Fibroblast of lung (primary cell): ENCODE data around the gene PTPN7. TPM values are rescaled to one million over a fixed set of nuclear protein-coding genes. Genes with fewer than 3 reads are reported as not detected.

ENCODE experiments used
- DNase-seq, 2 donors: peaks; one replicate each; pipeline versions ENCODE4 v3.0.0 to v3.0.0-alpha.2; 2010; ENCODE audit warnings: low read depth in 2 of 2
- H2AFZ ChIP-seq: 2 replicates; pipeline ENCODE4 v1.5.1; 2012; ENCODE audit warnings: low read length, control low read depth, inconsistent platforms
- H3K27ac ChIP-seq: 2 replicates; pipeline ENCODE4 v1.5.1; 2011; ENCODE audit warnings: low read length, control low read depth; ENCODE audit not compliant: insufficient read depth
- H3K27me3 ChIP-seq: 2 replicates; pipeline ENCODE4 v1.5.1; 2011; ENCODE audit warnings: mild to moderate bottlenecking, low read length; ENCODE audit not compliant: control insufficient read depth, insufficient read depth
- H3K36me3 ChIP-seq: 2 replicates; pipeline ENCODE4 v1.5.1; 2011; ENCODE audit warnings: low read length; ENCODE audit not compliant: control insufficient read depth, insufficient read depth
- H3K4me1 ChIP-seq: 2 replicates; pipeline ENCODE4 v1.5.1; 2011; ENCODE audit warnings: low read length; ENCODE audit not compliant: control insufficient read depth, insufficient read depth; ENCODE audit errors: extremely low read depth
- H3K4me2 ChIP-seq: 2 replicates; pipeline ENCODE4 v1.5.1; 2011; ENCODE audit warnings: low read length, control low read depth; ENCODE audit not compliant: insufficient read depth; ENCODE audit errors: extremely low read depth
- H3K4me3 ChIP-seq, 4 experiments: fragments of 200-600 bp in 1 of 4; sonication (generic) in 1 of 4; replicated peaks in 1 of 4; 2 replicates each; pipeline ENCODE4 v1.5.1; 2011 to 2016; ENCODE audit warnings: low read length in 4 of 4, low read depth in 3 of 4, mild to moderate bottlenecking in 3 of 4, control low read depth in 2 of 4, inconsistent platforms in 1 of 4, mixed read lengths in 1 of 4; ENCODE audit not compliant: insufficient read depth in 1 of 4; ENCODE audit errors: control extremely low read depth in 1 of 4
- H3K79me2 ChIP-seq: 2 replicates; pipeline ENCODE4 v1.5.1; 2012; ENCODE audit warnings: mild to moderate bottlenecking, low read length, inconsistent platforms; ENCODE audit not compliant: control insufficient read depth, insufficient read depth
- H3K9ac ChIP-seq: 2 replicates; pipeline ENCODE4 v1.5.1; 2011; ENCODE audit warnings: mild to moderate bottlenecking, low read length, control low read depth; ENCODE audit not compliant: insufficient read depth
- H3K9me3 ChIP-seq: 2 replicates; pipeline ENCODE4 v1.5.1; 2012; ENCODE audit warnings: low read depth, low read length; ENCODE audit not compliant: control insufficient read depth, insufficient read depth
- H4K20me1 ChIP-seq: 2 replicates; pipeline ENCODE4 v1.5.1; 2011; ENCODE audit warnings: low read length; ENCODE audit not compliant: control insufficient read depth, insufficient read depth; ENCODE audit errors: extremely low read depth
- CTCF ChIP-seq, 2 donors: IDR thresholded peaks in 1 of 2; conservative IDR thresholded peaks in 1 of 2; 1 replicate in 1 of 2; 2 replicates in 1 of 2; pipeline ENCODE4 v1.5.1; 2011 to 2012; ENCODE audit warnings: low read length in 2 of 2, control low read depth in 1 of 2, inconsistent platforms in 1 of 2, low read depth in 1 of 2, mild to moderate bottlenecking in 1 of 2
- EZH2 ChIP-seq: IDR thresholded peaks from 2 replicates; pipeline ENCODE4 v1.5.1; 2012; ENCODE audit warnings: low read length, control low read depth, mild to moderate bottlenecking; ENCODE audit errors: missing control alignments
- polyA plus RNA-seq, 2 donors: library from polyadenylated mRNA; depleted of rRNA in 1 of 2; stranded (reverse) in 1 of 2; unstranded in 1 of 2; fragments of >200 nt; gene quantifications; 2 replicates each; pipeline ENCODE4 v1.2.1, GENCODE V29; 2011 to 2012; ENCODE audit warnings: missing spikeins in 1 of 2
- total RNA-seq: library from RNA; depleted of rRNA; stranded (reverse); fragments of >200 nt; gene quantifications from 2 replicates; pipeline ENCODE4 v1.2.1, GENCODE V29; 2014

PTPN7 gene
- total and polyA plus RNA-seq, 2 donors (not counting 1 experiment from before 2014, with no cell fraction given) = not detected

DNA sequence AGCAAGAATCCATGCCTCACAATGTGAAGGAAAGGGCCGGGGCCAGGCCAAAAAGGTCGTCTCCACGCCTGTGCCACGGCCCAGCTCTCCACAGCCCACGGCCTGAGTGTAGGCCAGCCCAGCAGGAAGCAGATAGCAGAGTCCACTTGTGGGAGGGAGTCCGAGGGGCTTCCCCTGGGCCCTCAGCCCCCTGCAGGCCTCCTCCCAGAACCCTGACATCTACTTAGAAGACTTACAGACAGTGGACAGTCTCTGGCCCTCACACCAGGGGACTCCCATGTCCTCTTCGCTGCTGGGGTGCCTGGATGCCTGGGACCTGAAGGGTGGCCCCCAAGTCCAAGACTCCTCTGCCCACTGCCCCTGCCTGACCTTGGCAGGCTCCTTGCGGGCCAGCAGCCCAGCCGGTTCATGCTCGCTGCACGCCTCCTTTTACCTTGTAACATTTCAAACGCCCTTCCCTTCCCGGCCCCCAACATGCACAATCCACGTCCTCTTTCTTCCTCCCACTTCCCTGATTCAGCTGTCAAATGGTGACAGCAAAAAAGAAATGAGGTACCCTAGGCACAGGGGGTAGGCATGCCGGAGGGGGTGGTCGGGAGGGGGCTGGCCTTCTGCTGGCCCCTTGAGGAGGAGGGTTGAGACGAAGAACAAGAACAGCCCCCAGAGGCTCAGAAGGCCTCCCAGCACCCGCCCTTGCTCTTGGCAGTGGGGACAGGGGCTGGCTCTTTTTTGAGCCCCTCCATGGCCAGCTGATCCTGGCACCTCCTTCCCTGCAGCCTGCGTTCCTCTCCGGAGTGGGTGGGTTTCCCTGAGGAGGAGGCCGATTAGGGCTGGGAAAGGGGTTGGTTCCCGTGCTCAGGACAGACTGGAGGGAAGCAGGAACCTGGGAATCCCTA is 997 bp upstream of the PTPN7 start:
- TF ChIP-seq CTCF (conservative IDR thresholded peaks at IDR 0.05 in 1 of 2, IDR thresholded peaks at IDR 0.05 in 1 of 2; ENCODE audit: low read depth in 1 of 2, low read length in 2 of 2) = no peak
- TF ChIP-seq EZH2 = no peak
- no peak overlapping the region for H2AFZ ChIP-seq
- DNase-seq = no peak

DNA sequence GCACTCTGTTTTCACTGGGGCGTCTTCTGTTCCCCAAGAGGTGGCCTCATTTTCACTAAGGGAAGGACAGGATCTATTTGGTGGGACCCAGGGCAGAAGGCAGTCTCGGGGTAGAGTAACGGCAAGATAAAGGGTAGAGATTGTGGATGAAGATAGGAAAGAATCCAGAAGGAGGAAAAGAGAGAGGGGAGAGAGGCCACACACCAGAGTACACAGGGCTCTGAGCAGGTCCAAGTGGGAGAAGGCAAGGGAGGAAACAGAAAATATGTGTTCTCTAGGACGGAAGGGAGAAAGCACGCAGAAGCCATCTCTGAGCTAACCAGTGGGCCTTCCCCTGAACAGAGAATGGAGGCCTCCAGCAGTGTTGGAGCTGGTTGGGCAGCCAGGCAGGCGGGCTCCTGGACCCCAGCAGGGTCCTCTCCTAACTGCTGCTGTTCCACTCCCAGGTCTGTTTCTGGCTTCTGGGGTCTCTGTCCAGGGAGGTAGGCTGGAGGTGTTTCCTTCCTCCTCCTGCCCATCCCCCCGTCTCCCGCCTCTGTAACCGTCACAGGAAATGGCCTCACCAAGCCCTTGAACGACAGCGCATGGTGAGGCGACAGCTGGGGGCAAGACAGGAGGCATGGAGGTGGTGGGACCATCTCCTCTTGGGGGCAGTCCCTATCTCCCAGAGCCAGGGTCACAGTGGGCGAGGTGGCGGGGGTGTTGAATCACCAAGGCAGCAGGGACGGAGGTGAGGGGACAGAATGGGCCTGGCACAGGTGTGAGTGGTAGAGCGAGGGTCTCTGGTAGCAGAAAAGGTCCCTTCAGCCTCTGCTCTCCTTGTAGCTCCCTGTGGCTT is 649 bp downstream of the PTPN7 start:
- no peak overlapping the region for H3K4me2 ChIP-seq
- no peak overlapping the region for H2AFZ ChIP-seq
- H3K4me3 ChIP-seq = no peak overlapping the region
- H3K27me3 ChIP-seq = peaks cover 15% of the 10 kb centered on the region
- H3K79me2 ChIP-seq = no peaks in the 10 kb centered on the region
- H3K27ac ChIP-seq = no peak overlapping the region
- H4K20me1 ChIP-seq = no peaks in the 10 kb centered on the region
- no peak for DNase-seq
- H3K9ac ChIP-seq = no peak overlapping the region
- TF ChIP-seq CTCF (conservative IDR thresholded peaks at IDR 0.05 in 1 of 2, IDR thresholded peaks at IDR 0.05 in 1 of 2; ENCODE audit: low read depth in 1 of 2, low read length in 2 of 2) (no peak), EZH2 (no peak)
- H3K36me3 ChIP-seq = no peaks in the 10 kb centered on the region
- no peaks in the 10 kb centered on the region for H3K4me1 ChIP-seq
- no peaks in the 10 kb centered on the region for H3K9me3 ChIP-seq

More for the DNA sequence above, 997 bp upstream of the PTPN7 start:
- Histone ChIP-seq H3K4me1 (no peaks in the 10 kb centered on the region), H3K36me3 (no peaks in the 10 kb centered on the region), H3K4me2 (no peak overlapping the region), H3K9ac (no peak overlapping the region), H3K27me3 (peaks cover 15% of the 10 kb centered on the region), H3K79me2 (no peaks in the 10 kb centered on the region), H4K20me1 (no peaks in the 10 kb centered on the region), H3K9me3 (no peaks in the 10 kb centered on the region), H3K27ac (no peak overlapping the region), H3K4me3 (no peak overlapping the region)
